Nephron progenitor cell (in vitro differentiated cells): ENCODE measurements around the gene RUNDC3A.

Experiments
- DNase-seq: peaks from one replicate; pipeline ENCODE4 v3.0.0; 2021
- H3K27ac Mint-ChIP-seq: 2 replicates; pipeline ENCODE4 v1.8.0; 2021; ENCODE audit warnings: mild to moderate bottlenecking, moderate library complexity, mixed read lengths
- H3K27me3 Mint-ChIP-seq: 2 replicates; pipeline ENCODE4 v1.8.0; 2021; ENCODE audit warnings: mild to moderate bottlenecking, low read depth, mixed read lengths; ENCODE audit not compliant: poor library complexity
- H3K36me3 Mint-ChIP-seq: 2 replicates; pipeline ENCODE4 v1.8.0; 2021; ENCODE audit warnings: low read depth, mixed read lengths
- H3K4me1 Mint-ChIP-seq: 2 replicates; pipeline ENCODE4 v1.8.0; 2021; ENCODE audit warnings: mixed read lengths
- H3K4me3 Mint-ChIP-seq: 2 replicates; pipeline ENCODE4 v1.8.0; 2021; ENCODE audit warnings: mild to moderate bottlenecking, moderate library complexity, mixed read lengths
- H3K9me3 Mint-ChIP-seq: 2 replicates; pipeline ENCODE4 v1.8.0; 2021; ENCODE audit warnings: mild to moderate bottlenecking, moderate library complexity, mixed read lengths
- CTCF ChIP-seq: fragments of 200-600 bp; sonication (generic); IDR thresholded peaks from 2 replicates; pipeline ENCODE4 v1.5.0; 2021; ENCODE audit warnings: antibody characterized with exemption

The RUNDC3A gene

DNA sequence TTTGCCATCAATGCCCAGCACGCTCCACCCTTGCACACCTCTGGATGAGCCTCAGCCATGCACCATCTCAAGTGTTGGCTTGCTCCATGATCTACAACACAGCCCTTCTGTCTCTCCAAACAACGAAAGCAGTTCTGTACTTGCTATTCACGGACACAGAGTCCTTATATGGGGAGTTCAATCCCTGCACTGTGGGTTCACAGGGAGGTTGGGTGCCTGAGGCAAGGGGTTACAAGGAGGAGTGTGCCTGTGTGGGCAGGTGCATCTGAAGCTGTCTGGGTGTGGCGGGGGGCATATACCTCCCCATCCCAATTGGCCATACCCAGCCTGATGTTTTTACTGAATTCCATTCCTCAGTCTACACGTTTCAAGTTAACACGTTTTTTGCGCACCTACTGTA is 5.6 kb downstream of the RUNDC3A start:
- TF ChIP-seq CTCF, result no peak
- Mint-ChIP-seq H3K36me3 (no peaks in the 10 kb centered on the region), H3K27me3 (peaks cover 93% of the 10 kb centered on the region), H3K27ac (no peak overlapping the region), H3K4me1 (peaks cover 18% of the 10 kb centered on the region), H3K9me3 (peaks cover 4% of the 10 kb centered on the region), H3K4me3 (peak overlapping the region; percentile 65)
- no peak for DNase-seq

- H3K4me1 Mint-ChIP-seq, result peaks cover 18% of the 10 kb centered on the region
- DNase-seq, result no peak
- no peak overlapping the region for H3K27ac Mint-ChIP-seq
- peaks cover 94% of the 10 kb centered on the region for H3K27me3 Mint-ChIP-seq
- TF ChIP-seq CTCF, result no peak
- peaks cover 3% of the 10 kb centered on the region for H3K36me3 Mint-ChIP-seq
- H3K4me3 Mint-ChIP-seq, result peak overlapping the region; percentile 65
- peaks cover 4% of the 10 kb centered on the region for H3K9me3 Mint-ChIP-seq
Measured at GRCh38 chr17:44314524-44314868, 6.1 kb downstream of the RUNDC3A start.

- peak overlapping the region; percentile 79 for H3K4me3 Mint-ChIP-seq
- peaks cover 18% of the 10 kb centered on the region for H3K4me1 Mint-ChIP-seq
- no peak for TF ChIP-seq CTCF
- DNase-seq, result peak; percentile 70
- H3K9me3 Mint-ChIP-seq, result peaks cover 4% of the 10 kb centered on the region
- peaks cover 88% of the 10 kb centered on the region for H3K27me3 Mint-ChIP-seq
- peaks cover 6% of the 10 kb centered on the region for H3K36me3 Mint-ChIP-seq
- no peak overlapping the region for H3K27ac Mint-ChIP-seq
Measured at GRCh38 chr17:44314869-44315661, 6.7 kb downstream of the RUNDC3A start.

DNA sequence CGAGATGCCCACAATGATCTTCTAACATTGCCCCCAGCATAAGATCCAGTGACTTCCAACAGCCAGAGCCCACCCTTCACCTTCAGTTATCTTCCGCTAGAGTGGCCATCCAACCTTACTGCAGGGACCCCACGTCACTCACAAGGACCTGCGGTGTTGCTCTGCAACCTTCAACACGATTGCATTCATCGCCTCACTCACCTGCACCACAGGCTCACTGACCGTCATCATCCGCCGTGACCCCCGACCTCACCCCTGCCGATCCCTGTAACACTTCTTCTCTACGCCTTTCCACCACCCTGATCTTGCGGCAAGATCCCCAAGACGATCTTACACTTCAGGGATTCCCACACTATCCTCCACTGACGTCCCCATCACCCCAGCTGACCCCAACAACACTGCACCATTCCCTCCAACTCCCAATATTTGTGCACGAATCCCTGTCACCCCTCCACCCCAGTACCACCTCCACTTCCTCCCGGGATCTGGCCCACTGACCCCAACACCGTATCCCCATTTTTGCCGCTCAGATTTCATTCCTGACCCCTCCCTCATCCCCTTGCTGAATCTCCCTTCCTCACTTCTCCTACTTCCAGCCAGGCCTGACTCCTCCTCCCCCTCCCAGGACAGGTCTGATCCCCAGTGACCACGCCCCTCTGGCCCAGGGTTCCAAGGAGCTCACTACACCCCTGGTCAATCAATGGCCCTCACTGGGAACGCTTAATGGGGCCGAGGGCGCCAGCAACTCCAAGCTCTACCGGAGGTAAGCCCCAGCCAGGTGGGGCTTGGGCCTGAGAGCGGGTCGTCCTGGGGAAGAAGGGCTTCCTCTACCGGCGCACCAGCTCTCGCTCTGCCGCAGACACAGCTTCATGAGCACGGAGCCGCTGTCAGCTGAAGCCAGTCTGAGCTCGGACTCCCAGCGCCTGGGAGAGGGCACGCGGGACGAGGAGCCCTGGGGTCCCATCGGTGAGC is 7.6 kb downstream of the RUNDC3A start:
- peaks cover 78% of the 10 kb centered on the region for H3K27me3 Mint-ChIP-seq
- H3K4me1 Mint-ChIP-seq, result peaks cover 18% of the 10 kb centered on the region
- H3K27ac Mint-ChIP-seq, result no peak overlapping the region
- peaks cover 6% of the 10 kb centered on the region for H3K36me3 Mint-ChIP-seq
- peak overlapping the region; percentile 79 for H3K4me3 Mint-ChIP-seq
- H3K9me3 Mint-ChIP-seq, result peaks cover 4% of the 10 kb centered on the region
- no peak for TF ChIP-seq CTCF
- peak; percentile 65 for DNase-seq

DNA sequence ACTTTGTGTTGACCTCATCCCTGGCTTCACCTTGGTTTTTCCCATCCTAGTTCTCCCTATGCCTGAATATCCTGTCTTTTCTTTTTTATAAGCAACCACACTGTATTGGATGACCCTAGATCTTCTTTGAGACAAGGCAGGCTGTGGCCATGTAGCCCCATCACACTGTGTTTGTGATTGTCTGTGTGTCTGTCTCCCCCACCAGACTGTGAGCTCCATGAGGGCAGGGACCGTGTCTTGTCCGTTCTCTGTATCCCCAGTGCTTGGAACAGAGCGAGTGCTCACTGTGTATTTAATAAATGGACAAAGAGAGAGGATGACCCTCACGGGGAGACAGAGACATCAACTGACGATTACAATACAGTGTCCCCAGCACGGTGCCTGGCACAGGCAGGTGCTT is 9.1 kb downstream of the RUNDC3A start:
- Mint-ChIP-seq H3K36me3 (peaks cover 6% of the 10 kb centered on the region), H3K4me3 (peak overlapping the region; percentile 61), H3K27me3 (peaks cover 63% of the 10 kb centered on the region), H3K27ac (no peak overlapping the region), H3K9me3 (peaks cover 4% of the 10 kb centered on the region), H3K4me1 (peaks cover 18% of the 10 kb centered on the region)
- TF ChIP-seq CTCF, result no peak
- no peak for DNase-seq
